ENCODE measurements around the gene ATP2B3. TPM values are rescaled to one million over a fixed set of nuclear protein-coding genes. Genes with fewer than 3 reads are reported as not detected.

ATP2B3 gene
- polyA plus RNA-seq, result not detected

DNA sequence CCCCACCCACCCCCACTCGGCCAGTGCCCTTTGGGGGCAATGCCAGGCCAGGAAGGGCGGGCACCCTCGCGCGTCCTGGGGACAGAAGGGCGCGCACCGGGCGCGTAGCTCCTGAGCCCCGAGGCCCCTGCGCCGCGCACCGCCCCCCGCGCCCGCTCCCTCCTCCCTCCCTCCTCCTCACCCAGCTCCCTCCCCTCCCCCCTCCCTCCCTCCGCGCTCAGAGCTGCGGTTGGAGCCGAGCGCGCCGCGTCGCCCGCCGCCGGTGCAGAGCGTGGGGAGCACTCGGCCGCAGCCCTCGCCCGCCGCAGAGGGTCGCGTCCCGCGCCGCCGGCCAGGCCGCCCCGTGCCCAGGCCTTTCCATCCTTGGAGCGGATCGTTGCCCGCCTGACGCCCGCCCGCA, at the start of gene ATP2B3:
Gene ATP2B3, plus strand, starts transcription at position 220 of the 400 bp plus-strand sequence. CDS start 18,606 bp downstream, outside the sequence.
- Histone ChIP-seq H3K27me3 (ENCODE audit: control insufficient read depth in 1 of 2, insufficient read depth in 2 of 2, low read length in 2 of 2) (peaks cover 4 to 5% of the 10 kb centered on the region in 2 donors), H3K4me3 (ENCODE audit: low read depth in 1 of 2, low read length in 2 of 2) (no peak within 1 kb of the TSS), H3K27ac (ENCODE audit: low read depth in 2 of 2, low read length in 1 of 2) (no peak within 1 kb of the TSS), H3K36me3 (ENCODE audit: control insufficient read depth in 2 of 2, insufficient read depth in 2 of 2, low read length in 1 of 2) (no peaks in the 10 kb centered on the region), H3K4me1 (ENCODE audit: control insufficient read depth in 2 of 2, insufficient read depth in 2 of 2, low read length in 1 of 2) (peaks cover 3% of the 10 kb centered on the region in 2 donors), H3K9me3 (ENCODE audit: control insufficient read depth in 2 of 2, insufficient read depth in 1 of 2, low read depth in 1 of 2, low read length in 1 of 2) (no peaks in the 10 kb centered on the region)
- 3 to 48% methylated on average over 24 to 50 of the region's 50 CpGs for WGBS, 2 donors

DNA sequence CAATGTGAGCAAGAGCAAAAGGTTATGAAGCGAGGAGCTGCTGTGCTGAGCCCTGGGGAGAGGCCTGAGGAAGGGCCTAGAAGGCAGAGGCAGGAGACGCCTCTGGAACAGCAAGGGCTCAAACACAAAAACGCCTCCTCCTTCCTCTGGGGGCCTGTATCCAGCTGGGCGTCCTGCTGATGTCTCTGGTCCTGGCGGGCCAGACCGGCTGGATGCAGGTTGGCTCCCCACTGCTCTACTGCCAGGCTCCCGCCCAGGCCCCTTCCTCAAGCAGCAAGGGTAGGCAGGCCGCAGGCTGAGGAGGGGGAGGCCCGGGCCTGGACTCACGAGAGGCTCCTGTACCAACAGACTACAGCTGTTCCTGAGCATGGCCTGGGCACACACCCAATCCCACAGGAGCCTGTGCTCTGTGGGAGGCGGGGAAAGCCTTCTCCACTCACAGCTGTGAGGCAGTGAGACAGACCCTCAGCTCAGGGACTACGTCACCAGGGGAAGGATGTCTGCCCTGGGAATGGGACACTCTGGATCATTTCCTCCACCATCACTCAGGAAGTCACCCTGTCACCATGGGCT, 49.3 kb upstream of the ATP2B3 start:
- no peak overlapping the region for H3K4me3 ChIP-seq (ENCODE audit: low read depth in 1 of 2, low read length in 2 of 2)
- H3K9me3 ChIP-seq (ENCODE audit: control insufficient read depth in 2 of 2, insufficient read depth in 1 of 2, low read depth in 1 of 2, low read length in 1 of 2), result no peaks in the 10 kb centered on the region
- H3K27me3 ChIP-seq (ENCODE audit: control insufficient read depth in 1 of 2, insufficient read depth in 2 of 2, low read length in 2 of 2), result no peaks in the 10 kb centered on the region
- 71 to 84% methylated on average over 9 to 12 of the region's 12 CpGs for WGBS, 2 donors
- H3K36me3 ChIP-seq (ENCODE audit: control insufficient read depth in 2 of 2, insufficient read depth in 2 of 2, low read length in 1 of 2), result no peaks in the 10 kb centered on the region
- no peak overlapping the region for H3K27ac ChIP-seq (ENCODE audit: low read depth in 2 of 2, low read length in 1 of 2)
- H3K4me1 ChIP-seq (ENCODE audit: control insufficient read depth in 2 of 2, insufficient read depth in 2 of 2, low read length in 1 of 2), result peaks cover 0 to 14% of the 10 kb centered on the region in 2 donors

- peaks cover 0 to 15% of the 10 kb centered on the region in 2 donors for H3K4me1 ChIP-seq (ENCODE audit: control insufficient read depth in 2 of 2, insufficient read depth in 2 of 2, low read length in 1 of 2)
- 0 to 25% methylated on average over 30 to 31 of the region's 32 CpGs for WGBS, 2 donors
- H3K27ac ChIP-seq (ENCODE audit: low read depth in 2 of 2, low read length in 1 of 2), result peak overlapping the region; percentile 62 to 70
- H3K36me3 ChIP-seq (ENCODE audit: control insufficient read depth in 2 of 2, insufficient read depth in 2 of 2, low read length in 1 of 2), result no peaks in the 10 kb centered on the region
- H3K4me3 ChIP-seq (ENCODE audit: low read depth in 1 of 2, low read length in 2 of 2), result peak overlapping the region; percentile 49 to 64
- H3K27me3 ChIP-seq (ENCODE audit: control insufficient read depth in 1 of 2, insufficient read depth in 2 of 2, low read length in 2 of 2), result no peaks in the 10 kb centered on the region
- no peaks in the 10 kb centered on the region for H3K9me3 ChIP-seq (ENCODE audit: control insufficient read depth in 2 of 2, insufficient read depth in 1 of 2, low read depth in 1 of 2, low read length in 1 of 2)
These were observed 47.5 kb upstream of the ATP2B3 start for GRCh38 chrX:153469811-153470410.

DNA sequence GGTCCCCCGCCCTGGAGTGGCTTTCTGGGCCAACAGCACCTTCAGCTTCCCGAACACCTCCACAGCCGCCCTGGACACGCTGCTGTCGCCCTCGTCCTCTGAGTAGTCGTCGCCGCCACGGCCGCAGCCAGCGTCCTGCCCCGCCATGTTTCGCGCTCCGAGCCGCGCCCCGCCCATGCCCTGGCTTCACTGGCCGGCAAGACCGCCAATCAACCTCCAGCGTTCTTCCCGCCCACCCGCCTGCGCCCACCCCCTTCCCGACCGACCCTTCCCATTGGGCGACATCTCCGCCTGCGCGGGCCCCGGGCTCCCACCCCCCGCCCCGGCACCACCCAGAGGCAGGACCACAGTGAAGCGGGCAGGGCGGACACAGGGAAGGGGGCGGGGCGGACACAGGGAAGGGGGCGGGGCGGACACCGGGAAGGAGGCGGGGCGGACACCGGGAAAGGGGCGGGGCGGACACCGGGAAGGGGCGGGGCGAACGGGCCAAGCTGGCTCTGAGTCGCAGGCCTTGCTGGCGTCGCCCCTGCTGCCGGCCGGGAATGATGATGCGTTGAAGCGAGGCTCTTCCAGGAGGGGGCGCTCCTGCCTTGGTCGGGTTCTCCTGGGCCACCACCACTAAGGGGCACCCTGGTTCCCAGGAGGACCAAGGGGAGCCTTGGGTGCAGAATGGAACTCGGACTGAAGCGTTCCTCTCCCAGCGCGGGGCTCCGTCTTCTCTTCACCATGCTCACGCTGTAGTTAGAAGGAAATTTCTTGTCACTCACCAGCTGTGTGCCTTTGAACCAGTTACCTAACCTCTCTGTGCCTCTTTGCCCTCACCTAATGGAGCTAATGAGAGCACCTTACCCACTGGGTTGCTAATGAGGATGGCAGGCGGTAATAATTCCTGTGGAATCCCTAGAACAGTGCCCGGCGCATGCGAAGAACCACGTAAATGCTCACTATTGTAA, 46.8 kb upstream of the ATP2B3 start, which contains the start of gene HAUS7:
Gene HAUS7, minus strand, starts transcription at position 166 of the 953 bp plus-strand sequence. Its CDS starts 19 bp downstream, at position 147.
- Histone ChIP-seq H3K4me1 (ENCODE audit: control insufficient read depth in 2 of 2, insufficient read depth in 2 of 2, low read length in 1 of 2) (peaks cover 0 to 18% of the 10 kb centered on the region in 2 donors), H3K4me3 (ENCODE audit: low read depth in 1 of 2, low read length in 2 of 2) (peak within 1 kb of the TSS; percentile 49 to 64), H3K27ac (ENCODE audit: low read depth in 2 of 2, low read length in 1 of 2) (peak within 1 kb of the TSS; percentile 62 to 70), H3K9me3 (ENCODE audit: control insufficient read depth in 2 of 2, insufficient read depth in 1 of 2, low read depth in 1 of 2, low read length in 1 of 2) (no peaks in the 10 kb centered on the region), H3K27me3 (ENCODE audit: control insufficient read depth in 1 of 2, insufficient read depth in 2 of 2, low read length in 2 of 2) (no peaks in the 10 kb centered on the region), H3K36me3 (ENCODE audit: control insufficient read depth in 2 of 2, insufficient read depth in 2 of 2, low read length in 1 of 2) (no peaks in the 10 kb centered on the region)
- 9 to 41% methylated on average over 34 to 67 of the region's 70 CpGs for WGBS, 2 donors

GRCh38 chrX:153471663-153472280, 45.7 kb upstream of the ATP2B3 start:
- 66 to 67% methylated on average over 11 of the region's 11 CpGs for WGBS, 2 donors
- Histone ChIP-seq H3K27me3 (ENCODE audit: control insufficient read depth in 1 of 2, insufficient read depth in 2 of 2, low read length in 2 of 2) (no peaks in the 10 kb centered on the region), H3K4me1 (ENCODE audit: control insufficient read depth in 2 of 2, insufficient read depth in 2 of 2, low read length in 1 of 2) (peaks cover 0 to 19% of the 10 kb centered on the region in 2 donors), H3K4me3 (ENCODE audit: low read depth in 1 of 2, low read length in 2 of 2) (no peak overlapping the region), H3K36me3 (ENCODE audit: control insufficient read depth in 2 of 2, insufficient read depth in 2 of 2, low read length in 1 of 2) (no peaks in the 10 kb centered on the region), H3K9me3 (ENCODE audit: control insufficient read depth in 2 of 2, insufficient read depth in 1 of 2, low read depth in 1 of 2, low read length in 1 of 2) (no peaks in the 10 kb centered on the region), H3K27ac (ENCODE audit: low read depth in 2 of 2, low read length in 1 of 2) (no peak overlapping the region)

DNA sequence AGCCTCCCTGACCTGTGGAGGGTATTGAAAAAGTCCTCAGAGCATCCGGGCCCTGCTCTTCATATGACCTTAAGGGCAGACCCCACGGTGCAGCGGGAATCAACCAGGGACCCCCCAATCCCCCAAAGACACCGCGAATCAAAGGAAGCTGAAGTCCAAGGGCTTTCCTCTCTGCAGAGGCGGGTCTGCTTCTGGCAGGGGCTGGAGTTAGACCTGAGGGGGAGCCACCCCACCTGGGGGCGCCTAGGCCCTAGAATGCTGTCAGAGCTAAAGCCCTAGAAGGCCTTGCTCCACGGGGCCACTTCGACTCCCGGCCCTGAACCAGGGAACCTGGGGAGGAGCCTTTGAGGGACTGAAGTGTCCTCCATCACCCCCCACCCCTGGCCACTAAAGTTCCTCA, 44.3 kb upstream of the ATP2B3 start:
- WGBS, 2 donors, result 92 to 98% methylated on average over 10 of the region's 10 CpGs
- Histone ChIP-seq H3K9me3 (ENCODE audit: control insufficient read depth in 2 of 2, insufficient read depth in 1 of 2, low read depth in 1 of 2, low read length in 1 of 2) (no peaks in the 10 kb centered on the region), H3K4me3 (ENCODE audit: low read depth in 1 of 2, low read length in 2 of 2) (no peak overlapping the region), H3K4me1 (ENCODE audit: control insufficient read depth in 2 of 2, insufficient read depth in 2 of 2, low read length in 1 of 2) (peaks cover 0 to 11% of the 10 kb centered on the region in 2 donors), H3K27ac (ENCODE audit: low read depth in 2 of 2, low read length in 1 of 2) (no peak overlapping the region), H3K27me3 (ENCODE audit: control insufficient read depth in 1 of 2, insufficient read depth in 2 of 2, low read length in 2 of 2) (no peaks in the 10 kb centered on the region), H3K36me3 (ENCODE audit: control insufficient read depth in 2 of 2, insufficient read depth in 2 of 2, low read length in 1 of 2) (no peaks in the 10 kb centered on the region)

- Histone ChIP-seq H3K9me3 (ENCODE audit: control insufficient read depth in 2 of 2, insufficient read depth in 1 of 2, low read depth in 1 of 2, low read length in 1 of 2) (no peaks in the 10 kb centered on the region), H3K36me3 (ENCODE audit: control insufficient read depth in 2 of 2, insufficient read depth in 2 of 2, low read length in 1 of 2) (no peaks in the 10 kb centered on the region), H3K27me3 (ENCODE audit: control insufficient read depth in 1 of 2, insufficient read depth in 2 of 2, low read length in 2 of 2) (no peaks in the 10 kb centered on the region), H3K4me3 (ENCODE audit: low read depth in 1 of 2, low read length in 2 of 2) (no peak overlapping the region), H3K27ac (ENCODE audit: low read depth in 2 of 2, low read length in 1 of 2) (no peak overlapping the region), H3K4me1 (ENCODE audit: control insufficient read depth in 2 of 2, insufficient read depth in 2 of 2, low read length in 1 of 2) (peaks cover 0 to 11% of the 10 kb centered on the region in 2 donors)
- WGBS, 2 donors, result 75 to 79% methylated on average over 10 of the region's 10 CpGs
These were observed 43.2 kb upstream of the ATP2B3 start for GRCh38 chrX:153474266-153474665.

- Histone ChIP-seq H3K9me3 (ENCODE audit: control insufficient read depth in 2 of 2, insufficient read depth in 1 of 2, low read depth in 1 of 2, low read length in 1 of 2) (no peaks in the 10 kb centered on the region), H3K27ac (ENCODE audit: low read depth in 2 of 2, low read length in 1 of 2) (no peak overlapping the region), H3K4me3 (ENCODE audit: low read depth in 1 of 2, low read length in 2 of 2) (no peak overlapping the region), H3K27me3 (ENCODE audit: control insufficient read depth in 1 of 2, insufficient read depth in 2 of 2, low read length in 2 of 2) (no peaks in the 10 kb centered on the region), H3K36me3 (ENCODE audit: control insufficient read depth in 2 of 2, insufficient read depth in 2 of 2, low read length in 1 of 2) (no peaks in the 10 kb centered on the region), H3K4me1 (ENCODE audit: control insufficient read depth in 2 of 2, insufficient read depth in 2 of 2, low read length in 1 of 2) (peaks cover 0 to 7% of the 10 kb centered on the region in 2 donors)
- WGBS, 2 donors, result 1 to 27% methylated on average over 34 to 59 of the region's 59 CpGs
These were observed 42.7 kb upstream of the ATP2B3 start for GRCh38 chrX:153474718-153475117.

DNA sequence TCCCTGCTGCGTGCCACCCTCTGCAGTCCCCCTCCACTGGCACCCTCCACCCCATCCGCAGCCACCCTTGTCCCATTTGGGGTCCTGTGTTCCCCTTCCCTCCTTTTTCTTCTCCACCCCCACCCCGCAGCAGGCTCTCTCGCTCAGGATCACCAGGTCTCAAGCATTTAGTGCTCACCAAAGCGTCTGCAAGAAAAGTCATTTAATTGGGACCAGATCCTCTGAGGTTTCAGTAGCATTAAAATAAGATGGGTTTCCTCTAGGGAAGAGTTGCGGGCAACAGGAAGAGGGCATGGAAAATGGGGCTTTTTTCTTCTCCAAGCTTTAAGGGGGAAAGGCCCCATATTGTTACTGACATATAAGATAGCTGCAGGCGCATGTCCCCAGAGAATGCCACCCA, 42.2 kb upstream of the ATP2B3 start:
- H3K4me3 ChIP-seq (ENCODE audit: low read depth in 1 of 2, low read length in 2 of 2), result no peak overlapping the region
- no peak overlapping the region for H3K27ac ChIP-seq (ENCODE audit: low read depth in 2 of 2, low read length in 1 of 2)
- H3K27me3 ChIP-seq (ENCODE audit: control insufficient read depth in 1 of 2, insufficient read depth in 2 of 2, low read length in 2 of 2), result no peaks in the 10 kb centered on the region
- H3K36me3 ChIP-seq (ENCODE audit: control insufficient read depth in 2 of 2, insufficient read depth in 2 of 2, low read length in 1 of 2), result no peaks in the 10 kb centered on the region
- WGBS, 2 donors, result 81 to 84% methylated on average over 7 of the region's 7 CpGs
- H3K9me3 ChIP-seq (ENCODE audit: control insufficient read depth in 2 of 2, insufficient read depth in 1 of 2, low read depth in 1 of 2, low read length in 1 of 2), result no peaks in the 10 kb centered on the region
- H3K4me1 ChIP-seq (ENCODE audit: control insufficient read depth in 2 of 2, insufficient read depth in 2 of 2, low read length in 1 of 2), result peaks cover 0 to 5% of the 10 kb centered on the region in 2 donors

Data from esophagus (tissue), 2 donors.